GM18517 (cell line): ENCODE data around the gene ALOX5.
"Not testable (repeated sequence)": the region's sequence is repeated elsewhere in the genome, so short reads cannot be mapped to it uniquely, and the experiment has no call there.

Experiments
- ATAC-seq: cut with Tn5 transposase; IDR thresholded peaks from one replicate; pipeline ENCODE4 v1.9.1; 2021; ENCODE audit warnings: mild to moderate bottlenecking, moderate library complexity; ENCODE audit not compliant: unreplicated experiment

The ALOX5 gene

GRCh38 chr10:45461034-45461433, 87.0 kb downstream of the ALOX5 start:
- peak; percentile 72 for ATAC-seq

GRCh38 chr10:45463244-45464116, 89.5 kb downstream of the ALOX5 start:
- no peak for ATAC-seq

- peak; percentile 38 for ATAC-seq
Observed at GRCh38 chr10:45464958-45465567, 91.0 kb downstream of the ALOX5 start.

GRCh38 chr10:45466784-45467183, 92.8 kb downstream of the ALOX5 start:
- ATAC-seq, result no peak

GRCh38 chr10:45468079-45468478, 94.1 kb downstream of the ALOX5 start:
- no peak for ATAC-seq

- no peak for ATAC-seq
Observed at GRCh38 chr10:45470098-45471012, 96.3 kb downstream of the ALOX5 start.

GRCh38 chr10:45471059-45471458, 97.0 kb downstream of the ALOX5 start:
- no peak for ATAC-seq

GRCh38 chr10:45471531-45472310, 97.7 kb downstream of the ALOX5 start:
- ATAC-seq, result no peak

- no peak for ATAC-seq
Observed at GRCh38 chr10:45473126-45473525, 99.1 kb downstream of the ALOX5 start.

- no peak for ATAC-seq
Observed at GRCh38 chr10:45476559-45476958, 102.5 kb downstream of the ALOX5 start.

- ATAC-seq, result no peak
Observed at GRCh38 chr10:45480294-45480693, 106.3 kb downstream of the ALOX5 start.

- not testable (repeated sequence) for ATAC-seq
Observed at GRCh38 chr10:45481100-45481499, 107.1 kb downstream of the ALOX5 start.

GRCh38 chr10:45483002-45483401, 109.0 kb downstream of the ALOX5 start:
- ATAC-seq, result no peak

- no peak for ATAC-seq
Observed at GRCh38 chr10:45487735-45488134, 113.7 kb downstream of the ALOX5 start.

- no peak for ATAC-seq
Observed at GRCh38 chr10:45488365-45488764, 114.3 kb downstream of the ALOX5 start.

- no peak for ATAC-seq
Observed at GRCh38 chr10:45490277-45490676, 116.3 kb downstream of the ALOX5 start.

- no peak for ATAC-seq
Observed at GRCh38 chr10:45491061-45491460, 117.0 kb downstream of the ALOX5 start.
